HK-2 (cell line): Measurements from ENCODE around the gene PTPRK.

Source experiments
- DNase-seq: peaks from one replicate; pipeline ENCODE4 v3.0.0-alpha.2; 2018; ENCODE audit not compliant: unreplicated experiment

Gene PTPRK

DNA sequence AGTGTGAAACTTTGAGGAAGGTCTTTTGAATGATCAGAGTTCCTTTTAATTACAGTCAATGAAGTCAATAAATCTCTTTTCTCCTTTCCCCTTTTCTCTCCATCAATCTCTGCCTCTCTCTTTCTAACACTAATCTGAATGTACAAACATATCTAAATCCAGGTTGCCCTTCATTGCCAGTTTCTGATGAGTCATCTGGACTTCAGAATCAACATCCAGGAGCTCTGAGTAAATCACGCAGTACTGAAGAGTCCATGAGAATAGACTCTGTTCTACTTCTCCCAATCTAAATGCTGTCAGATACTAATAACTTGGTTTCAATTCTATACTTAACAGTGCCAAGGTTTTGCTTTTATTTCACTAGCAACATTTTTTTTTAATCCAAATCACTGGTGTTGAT, 380.9 kb downstream of the PTPRK start:
- no peak for DNase-seq

- DNase-seq = no peak
Measured at GRCh38 chr6:128138694-128139093, 381.7 kb downstream of the PTPRK start.

DNA sequence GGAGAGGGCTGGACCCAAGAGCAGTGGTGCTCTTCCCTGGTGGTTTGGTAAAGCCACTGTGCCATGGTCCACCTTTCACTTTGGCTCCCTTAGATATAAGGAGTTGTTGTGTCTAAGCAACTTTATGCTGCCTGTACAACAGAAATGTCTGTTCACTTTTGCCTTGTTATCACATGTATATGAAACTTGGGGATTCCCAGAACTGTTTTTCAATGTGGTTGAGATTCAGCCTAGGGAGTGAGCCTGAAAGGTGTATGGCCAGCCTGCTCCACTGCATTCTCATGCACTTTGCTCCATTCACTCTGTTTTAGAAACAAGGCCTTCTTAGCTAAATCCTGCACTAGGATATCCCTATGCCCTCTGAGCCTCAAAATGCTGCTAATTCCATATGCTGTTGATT, 385.1 kb downstream of the PTPRK start:
- no peak for DNase-seq

- no peak for DNase-seq
Measured at GRCh38 chr6:128131566-128131965, 388.8 kb downstream of the PTPRK start.

- DNase-seq = no peak
Measured at GRCh38 chr6:128131036-128131435, 389.4 kb downstream of the PTPRK start.

GRCh38 chr6:128129679-128130078, 390.7 kb downstream of the PTPRK start:
- DNase-seq = no peak

DNA sequence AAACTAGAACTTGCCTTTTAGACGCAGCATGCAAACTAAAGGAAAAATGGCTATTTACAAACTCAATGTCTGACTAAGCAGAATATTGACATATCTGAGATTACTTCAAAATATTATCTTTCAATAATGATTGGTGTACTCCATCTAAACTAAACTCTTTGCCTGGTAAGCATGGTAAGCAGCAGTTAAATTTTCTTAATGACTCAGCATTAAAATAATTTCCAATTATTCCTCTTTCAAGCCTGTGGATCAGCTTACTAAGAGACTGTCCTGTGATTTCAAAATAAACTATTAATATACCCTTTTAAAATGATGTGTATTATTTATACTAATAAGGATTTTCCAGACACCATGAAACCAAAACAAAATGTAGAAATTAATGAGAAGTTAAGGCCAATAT, 392.7 kb downstream of the PTPRK start:
- DNase-seq = no peak

- DNase-seq = no peak
Measured at GRCh38 chr6:128124713-128125112, 395.7 kb downstream of the PTPRK start.

DNA sequence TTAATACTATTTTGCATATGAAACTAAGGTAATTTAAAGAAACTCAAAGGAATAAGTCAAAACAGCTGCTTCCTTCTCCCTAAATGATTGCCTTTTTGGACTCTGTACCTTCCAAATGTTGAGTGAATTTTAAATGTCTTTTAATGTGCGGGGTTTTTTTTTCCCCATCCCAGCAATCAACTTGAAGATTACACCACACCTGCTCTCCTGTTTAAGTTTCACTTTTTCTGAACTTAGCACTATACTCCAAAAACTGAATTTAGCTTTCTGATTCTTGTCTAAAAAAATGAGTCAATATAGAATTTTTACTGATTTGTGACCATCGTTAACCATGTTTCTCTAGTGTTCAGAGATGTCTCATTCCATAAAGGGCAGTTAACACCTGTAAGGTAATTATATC, 398.8 kb downstream of the PTPRK start:
- DNase-seq = no peak

- DNase-seq = no peak
Measured at GRCh38 chr6:128121190-128121589, 399.2 kb downstream of the PTPRK start.

- DNase-seq = no peak
Measured at GRCh38 chr6:128118401-128118800, 402.0 kb downstream of the PTPRK start.

GRCh38 chr6:128117916-128118315, 402.5 kb downstream of the PTPRK start:
- no peak for DNase-seq

- no peak for DNase-seq
Measured at GRCh38 chr6:128114164-128114563, 406.2 kb downstream of the PTPRK start.

DNA sequence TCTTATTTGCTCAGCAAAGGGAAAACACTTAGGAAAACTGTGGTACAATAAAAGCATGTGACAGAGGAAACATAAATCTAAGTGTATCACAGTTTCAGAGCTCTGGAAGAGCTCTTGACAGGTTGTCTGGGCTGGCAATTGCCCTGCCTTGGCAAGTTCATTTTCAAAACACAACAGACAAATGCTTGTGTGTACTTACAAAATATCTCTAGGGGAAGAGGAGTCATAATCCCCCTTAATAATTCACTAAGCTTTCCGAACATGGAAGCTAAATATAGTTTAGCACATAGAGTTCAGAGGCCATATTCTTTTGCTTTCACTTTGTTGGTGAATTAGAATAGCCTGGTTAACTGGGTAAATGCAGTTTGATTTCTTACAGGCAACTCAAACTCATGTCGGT, 407.9 kb downstream of the PTPRK start:
- no peak for DNase-seq

GRCh38 chr6:128111096-128111495, 409.3 kb downstream of the PTPRK start:
- DNase-seq = no peak

DNA sequence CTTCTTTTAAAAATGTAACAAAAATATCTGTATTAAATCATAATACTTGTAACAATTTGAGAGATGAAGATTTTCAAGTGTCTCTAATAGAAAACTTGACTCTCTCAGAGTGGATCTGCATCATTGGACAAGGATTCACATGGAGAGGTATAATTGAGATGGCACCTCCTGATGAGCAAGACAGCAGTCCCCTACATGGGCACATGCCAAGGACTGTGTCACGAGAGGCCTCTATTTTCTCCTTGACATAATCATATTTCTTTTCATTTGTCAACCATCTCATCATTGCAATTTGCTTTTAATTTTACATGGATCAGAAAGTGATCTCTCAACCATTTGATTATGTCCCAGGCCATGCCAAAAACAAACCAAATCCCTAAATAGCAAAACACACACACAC, 412.7 kb downstream of the PTPRK start:
- DNase-seq = no peak

DNA sequence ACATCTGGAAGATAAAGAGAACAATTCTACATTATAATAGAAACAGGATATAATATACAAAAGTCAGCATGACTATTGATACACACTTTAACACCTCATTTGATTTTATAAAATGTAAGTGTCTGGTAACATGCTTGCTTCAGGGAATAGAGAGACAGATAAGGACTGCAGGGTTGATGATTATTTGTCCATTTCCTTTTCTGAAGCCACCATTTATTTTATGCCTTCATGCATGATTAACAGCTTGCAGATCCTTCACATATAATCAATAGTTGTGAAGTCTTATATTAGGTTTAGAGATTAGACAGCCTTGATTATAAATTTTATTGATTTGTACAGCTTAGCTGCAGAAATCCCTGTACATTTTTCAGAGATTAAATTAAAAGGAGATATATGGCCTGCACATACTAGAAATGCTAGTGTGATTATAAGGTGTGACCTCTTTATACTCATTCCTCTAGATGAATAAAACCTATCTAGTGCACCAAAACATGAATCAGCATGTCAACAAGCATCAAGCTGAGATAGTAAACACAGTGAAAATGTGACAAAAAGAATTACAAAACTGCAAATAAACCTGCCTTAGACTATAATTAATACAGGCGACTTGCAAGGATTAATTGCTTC, 420.7 kb downstream of the PTPRK start:
- DNase-seq = no peak

- DNase-seq = no peak
Measured at GRCh38 chr6:128098000-128098581, 422.3 kb downstream of the PTPRK start.

GRCh38 chr6:128097009-128097408, 423.4 kb downstream of the PTPRK start:
- no peak for DNase-seq

DNA sequence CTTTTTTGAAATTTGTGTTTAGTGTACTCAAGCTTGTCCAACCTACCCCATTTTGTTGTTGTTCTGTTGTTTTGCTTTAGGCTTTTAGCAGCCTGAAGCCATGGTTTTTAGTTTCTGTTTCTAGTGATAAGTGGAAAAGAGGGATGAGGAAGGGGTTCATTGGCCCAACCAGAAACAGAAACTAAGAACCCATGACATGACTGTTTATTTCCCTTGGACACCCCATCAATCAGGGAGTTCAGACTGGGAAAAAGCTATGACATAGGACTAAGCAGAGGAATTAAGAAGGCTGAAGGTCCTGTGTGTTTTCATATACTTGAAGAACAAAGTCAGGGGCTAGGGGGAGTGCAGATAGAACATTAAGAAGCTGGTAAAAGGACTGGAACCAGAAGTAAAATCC, 425.0 kb downstream of the PTPRK start:
- no peak for DNase-seq

GRCh38 chr6:128079021-128079420, 441.4 kb downstream of the PTPRK start:
- DNase-seq = no peak

DNA sequence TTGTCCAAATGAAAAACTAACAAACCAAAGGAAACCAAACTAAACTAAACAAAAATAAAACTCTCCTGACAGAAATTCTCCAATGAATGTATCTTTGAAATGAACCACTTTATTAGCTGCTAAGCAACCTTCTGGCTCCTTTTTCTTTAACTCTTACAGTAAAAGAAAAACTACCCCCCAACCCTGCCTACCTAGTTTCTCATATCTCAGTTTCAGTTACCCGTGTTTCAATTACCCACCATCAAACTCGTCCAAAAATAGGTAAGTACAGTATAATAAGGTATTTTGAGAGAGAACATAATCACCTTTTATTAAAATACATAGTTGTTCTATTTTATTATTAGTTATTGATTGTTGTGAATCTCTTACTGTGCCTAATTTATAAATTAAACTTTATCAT, 442.1 kb downstream of the PTPRK start:
- no peak for DNase-seq

GRCh38 chr6:128076843-128077242, 443.6 kb downstream of the PTPRK start:
- DNase-seq = no peak

GRCh38 chr6:128074567-128074966, 445.8 kb downstream of the PTPRK start:
- DNase-seq = no peak
